ENCODE results near the gene TRAF5.
A peak's percentile ranks its signal among the peaks of the same experiment; 100 is the strongest.
"Not testable (repeated sequence)": the region's sequence is repeated elsewhere in the genome, so short reads cannot be mapped to it uniquely, and the experiment has no call there.

TRAF5 gene

GRCh38 chr1:211393203-211393602 lies 66.6 kb downstream of the TRAF5 start:
- no peak for TF ChIP-seq CTCF (IDR thresholded peaks at IDR 0.05; ENCODE audit: extremely low read depth, insufficient read depth, missing control alignments)
- no peak for DNase-seq (ENCODE audit: low spot score)
- in situ Hi-C loops (cut with MboI; ENCODE audit: low pct_unique_long_range_greater_than_20kb, low sequenced_read_pairs, unreplicated experiment) = no loop called here

- DNase-seq (ENCODE audit: low spot score); in situ Hi-C loops (cut with MboI; ENCODE audit: low pct_unique_long_range_greater_than_20kb, low sequenced_read_pairs, unreplicated experiment): not testable (repeated sequence)
These were observed 71.8 kb downstream of the TRAF5 start for GRCh38 chr1:211398266-211398930.

- in situ Hi-C loops (cut with MboI; ENCODE audit: low pct_unique_long_range_greater_than_20kb, low sequenced_read_pairs, unreplicated experiment); DNase-seq (ENCODE audit: low spot score): not testable (repeated sequence)
These were observed 73.3 kb downstream of the TRAF5 start for GRCh38 chr1:211399851-211400393.

- DNase-seq (ENCODE audit: low spot score); in situ Hi-C loops (cut with MboI; ENCODE audit: low pct_unique_long_range_greater_than_20kb, low sequenced_read_pairs, unreplicated experiment): not testable (repeated sequence)
These were observed 75.1 kb downstream of the TRAF5 start for GRCh38 chr1:211401751-211402150.

- in situ Hi-C loops (cut with MboI; ENCODE audit: low pct_unique_long_range_greater_than_20kb, low sequenced_read_pairs, unreplicated experiment); DNase-seq (ENCODE audit: low spot score): not testable (repeated sequence)
These were observed 79.5 kb downstream of the TRAF5 start for GRCh38 chr1:211406086-211406485.

GRCh38 chr1:211407749-211408148 lies 81.1 kb downstream of the TRAF5 start:
- in situ Hi-C loops (cut with MboI; ENCODE audit: low pct_unique_long_range_greater_than_20kb, low sequenced_read_pairs, unreplicated experiment) = not testable (repeated sequence)

GRCh38 chr1:211411639-211412038 lies 85.0 kb downstream of the TRAF5 start:
- in situ Hi-C loops (cut with MboI; ENCODE audit: low pct_unique_long_range_greater_than_20kb, low sequenced_read_pairs, unreplicated experiment) = no loop called here
- no peak for DNase-seq (ENCODE audit: low spot score)
- no peak for TF ChIP-seq CTCF (IDR thresholded peaks at IDR 0.05; ENCODE audit: extremely low read depth, insufficient read depth, missing control alignments)

More at GRCh38 chr1:211407749-211408148, 81.1 kb downstream of the TRAF5 start:
- not testable (repeated sequence) for DNase-seq (ENCODE audit: low spot score)

- DNase-seq (ENCODE audit: low spot score) = no peak
These were observed 89.1 kb downstream of the TRAF5 start for GRCh38 chr1:211415700-211416099.

GRCh38 chr1:211416246-211416627 lies 89.6 kb downstream of the TRAF5 start:
- peak; percentile 33 for DNase-seq (ENCODE audit: low spot score)
- in situ Hi-C loops (cut with MboI; ENCODE audit: low pct_unique_long_range_greater_than_20kb, low sequenced_read_pairs, unreplicated experiment) = not testable (repeated sequence)

More at GRCh38 chr1:211415700-211416099, 89.1 kb downstream of the TRAF5 start:
- in situ Hi-C loops (cut with MboI; ENCODE audit: low pct_unique_long_range_greater_than_20kb, low sequenced_read_pairs, unreplicated experiment) = no loop called here
- TF ChIP-seq CTCF (IDR thresholded peaks at IDR 0.05; ENCODE audit: extremely low read depth, insufficient read depth, missing control alignments) = no peak

GRCh38 chr1:211416628-211417323 lies 90.1 kb downstream of the TRAF5 start:
- peak; percentile 40 for DNase-seq (ENCODE audit: low spot score)

More at GRCh38 chr1:211416628-211417323, 90.1 kb downstream of the TRAF5 start:
- in situ Hi-C loops (cut with MboI; ENCODE audit: low pct_unique_long_range_greater_than_20kb, low sequenced_read_pairs, unreplicated experiment) = not testable (repeated sequence)

Measured in GM13977 (cell line).